ENCODE results near the gene SCGB1C1.
"Not testable (repeated sequence)": the region's sequence is repeated elsewhere in the genome, so short reads cannot be mapped to it uniquely, and the experiment has no call there.

The SCGB1C1 gene

DNA sequence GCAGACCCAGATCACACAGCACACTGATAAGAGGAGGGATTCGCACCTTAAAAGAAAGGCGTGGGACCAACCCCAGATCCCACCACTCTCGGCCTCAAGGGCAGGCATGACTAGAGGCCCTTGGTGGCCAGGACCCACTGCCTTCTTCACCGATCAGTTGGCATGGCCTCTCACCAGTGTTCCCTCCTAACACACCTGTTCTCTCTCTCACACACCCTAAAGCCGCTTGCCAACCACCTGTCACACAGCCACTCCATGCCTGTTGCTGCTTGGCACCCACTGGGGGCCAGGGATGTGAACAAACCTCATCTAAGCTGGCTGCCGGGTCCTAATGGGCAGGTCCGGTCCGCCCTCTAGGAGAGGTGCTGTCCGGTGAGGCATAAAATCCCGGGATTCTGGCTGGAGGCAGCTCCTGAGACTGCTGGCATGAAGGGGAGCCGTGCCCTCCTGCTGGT is at the start of gene SCGB1C1:
TSS of gene SCGB1C1 (plus strand) at position 405 of the 455 bp plus-strand sequence. CDS start at position 427, 22 bp downstream.
- not testable (repeated sequence) for DNase-seq (ENCODE audit: low spot score)

DNA sequence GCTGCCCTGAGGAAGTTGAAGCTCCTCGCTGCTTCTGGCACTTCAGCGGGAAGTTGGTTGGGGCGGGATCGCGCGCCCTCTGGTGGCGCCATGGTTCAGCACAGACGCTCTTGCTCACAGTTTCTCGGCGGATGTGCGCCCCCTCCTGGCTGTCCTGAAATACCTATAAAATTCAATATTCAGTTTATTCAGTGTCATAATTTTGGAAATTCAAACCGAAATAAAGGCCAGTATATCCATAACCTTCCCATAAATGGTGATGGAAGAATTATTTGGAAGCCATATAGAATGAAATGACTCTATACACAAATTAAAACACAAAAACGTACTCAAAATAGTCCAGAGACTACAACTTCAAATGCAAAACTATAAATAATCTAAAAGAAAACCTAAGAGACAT is 12.6 kb upstream of the SCGB1C1 start:
- not testable (repeated sequence) for DNase-seq (ENCODE audit: low spot score)

- not testable (repeated sequence) for DNase-seq (ENCODE audit: low spot score)
Measured at GRCh38 chr11:189200-189783, 3.6 kb upstream of the SCGB1C1 start.

DNA sequence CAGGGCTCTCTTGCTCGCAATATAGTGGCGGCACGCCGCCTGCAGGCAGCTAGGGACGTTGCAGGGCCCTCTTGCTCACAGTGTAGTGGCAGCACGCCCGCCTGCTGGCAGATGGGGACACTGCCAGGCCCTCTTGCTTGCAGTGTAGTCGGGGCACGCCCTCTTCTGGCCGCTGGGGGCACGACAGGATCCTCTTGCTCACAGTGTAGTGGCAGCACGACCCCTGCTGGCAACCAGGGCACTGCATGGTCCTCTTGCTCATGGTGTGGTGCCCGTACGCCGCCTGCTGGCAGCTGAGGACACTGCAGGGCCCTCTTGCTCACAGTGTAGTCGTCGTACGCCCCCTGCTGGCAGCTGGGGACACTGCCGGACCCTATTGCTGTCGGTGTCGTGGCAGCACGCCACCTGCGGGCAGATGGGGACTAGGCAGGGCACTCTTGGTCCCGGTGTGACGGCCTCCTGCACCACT is 3.0 kb upstream of the SCGB1C1 start:
- not testable (repeated sequence) for DNase-seq (ENCODE audit: low spot score)

- DNase-seq (ENCODE audit: low spot score) = not testable (repeated sequence)
Measured at GRCh38 chr11:190546-190945, 2.3 kb upstream of the SCGB1C1 start.

DNA sequence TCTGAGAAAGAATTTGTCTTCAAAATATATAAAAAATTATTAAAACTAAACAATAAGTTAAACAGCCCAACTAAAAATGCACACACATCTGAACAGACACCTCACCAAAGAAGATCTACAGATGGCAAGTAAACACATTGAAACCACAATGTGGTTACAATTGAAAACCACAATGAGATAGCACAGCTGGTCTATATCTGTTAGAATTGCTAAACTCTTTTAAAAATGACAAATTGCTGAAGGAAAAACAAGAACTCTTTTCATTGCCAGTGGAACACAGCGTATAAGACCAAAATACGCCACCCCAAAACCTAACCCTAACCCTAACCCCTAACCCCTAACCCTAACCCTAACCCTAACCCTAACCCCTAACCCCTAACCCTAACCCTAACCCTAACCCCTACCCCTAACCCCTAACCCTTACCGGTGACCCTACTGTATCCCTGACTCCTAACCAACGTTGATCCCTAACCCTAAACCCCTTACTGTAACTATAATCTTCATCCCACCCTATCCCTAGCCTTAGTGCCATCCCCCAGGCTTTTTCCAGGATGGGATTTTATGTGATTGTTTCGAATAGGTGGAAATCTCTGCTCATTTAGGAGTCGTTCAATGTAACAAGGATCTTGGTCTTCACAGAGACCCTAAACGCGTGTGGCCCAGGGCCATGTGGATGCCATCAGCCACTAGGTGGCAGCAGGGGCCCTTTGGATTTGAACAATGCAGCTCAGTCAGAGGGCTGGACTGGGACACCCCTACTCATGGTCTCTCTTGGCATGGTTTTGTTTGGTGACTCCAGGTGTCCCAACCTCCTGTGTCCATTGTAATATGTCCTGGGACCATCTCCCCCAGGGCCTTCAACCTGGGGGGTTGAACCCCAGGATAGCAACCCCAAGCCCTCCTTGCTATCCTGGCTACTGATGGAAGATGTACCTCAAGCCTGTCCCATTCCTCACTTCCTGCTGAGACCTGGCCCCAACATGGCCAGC is 1.1 kb upstream of the SCGB1C1 start:
- not testable (repeated sequence) for DNase-seq (ENCODE audit: low spot score)

DNA sequence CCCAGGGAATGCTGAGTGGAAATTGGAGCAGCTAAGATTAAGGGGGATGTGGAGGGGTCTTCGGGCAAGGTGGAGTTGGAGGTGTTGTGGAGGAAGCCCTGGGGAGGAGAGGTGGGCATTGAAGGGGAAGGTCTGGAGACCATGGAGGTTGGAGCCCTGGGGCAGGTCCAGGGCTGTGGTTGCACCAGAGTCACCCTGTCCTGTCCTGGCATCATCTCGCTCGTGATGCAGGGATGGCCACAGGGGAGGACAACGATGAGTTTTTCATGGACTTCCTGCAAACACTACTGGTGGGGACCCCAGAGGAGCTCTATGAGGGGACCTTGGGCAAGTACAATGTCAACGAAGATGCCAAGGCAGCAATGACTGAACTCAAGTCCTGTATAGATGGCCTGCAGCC is 603 bp downstream of the SCGB1C1 start:
- not testable (repeated sequence) for DNase-seq (ENCODE audit: low spot score)

DNA sequence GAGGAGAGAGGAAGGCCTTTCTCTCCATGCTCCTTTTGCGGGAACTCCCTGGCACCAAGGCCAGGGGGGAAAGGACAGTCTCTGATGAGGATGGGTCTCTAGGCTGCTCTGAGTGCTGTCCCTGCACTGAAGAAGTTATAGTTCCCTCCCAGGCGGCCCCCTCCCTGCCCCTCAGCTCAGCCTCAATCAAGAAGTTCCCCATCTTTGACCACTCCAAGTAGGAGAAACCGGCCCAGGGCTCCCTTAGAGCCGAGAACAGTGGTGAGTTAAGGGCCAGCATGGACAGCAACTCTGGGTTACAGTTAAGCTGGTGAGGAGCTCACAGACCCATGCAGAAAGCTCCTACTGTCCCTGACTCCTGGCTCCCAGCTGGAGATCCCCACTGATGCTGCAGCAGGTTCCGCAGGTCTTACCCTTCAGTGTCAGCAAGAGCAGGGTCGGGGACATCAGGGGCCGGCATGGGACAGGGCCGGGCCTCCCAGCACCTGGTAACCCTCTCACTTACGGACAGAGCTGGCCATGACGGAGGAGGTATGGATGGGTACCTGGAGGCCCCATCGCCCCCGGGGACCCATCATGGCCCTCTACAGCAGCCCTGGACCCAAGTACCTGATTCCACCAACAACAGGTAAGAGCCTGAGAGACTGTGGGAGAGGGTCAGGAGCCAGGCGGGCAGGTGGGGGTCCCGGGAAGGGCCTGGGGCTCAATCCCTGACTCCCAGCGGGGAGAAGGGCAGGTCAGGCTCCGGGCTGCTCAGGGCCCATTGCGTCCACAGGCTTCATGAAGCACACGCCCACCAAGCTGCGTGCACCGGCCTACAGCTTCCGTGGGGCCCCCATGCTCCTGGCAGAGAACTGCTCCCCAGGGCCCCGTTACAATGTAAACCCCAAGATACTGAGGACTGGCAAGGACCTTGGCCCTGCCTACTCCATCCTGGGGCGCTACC is 4.2 kb downstream of the SCGB1C1 start:
- no peak for DNase-seq (ENCODE audit: low spot score)

DNA sequence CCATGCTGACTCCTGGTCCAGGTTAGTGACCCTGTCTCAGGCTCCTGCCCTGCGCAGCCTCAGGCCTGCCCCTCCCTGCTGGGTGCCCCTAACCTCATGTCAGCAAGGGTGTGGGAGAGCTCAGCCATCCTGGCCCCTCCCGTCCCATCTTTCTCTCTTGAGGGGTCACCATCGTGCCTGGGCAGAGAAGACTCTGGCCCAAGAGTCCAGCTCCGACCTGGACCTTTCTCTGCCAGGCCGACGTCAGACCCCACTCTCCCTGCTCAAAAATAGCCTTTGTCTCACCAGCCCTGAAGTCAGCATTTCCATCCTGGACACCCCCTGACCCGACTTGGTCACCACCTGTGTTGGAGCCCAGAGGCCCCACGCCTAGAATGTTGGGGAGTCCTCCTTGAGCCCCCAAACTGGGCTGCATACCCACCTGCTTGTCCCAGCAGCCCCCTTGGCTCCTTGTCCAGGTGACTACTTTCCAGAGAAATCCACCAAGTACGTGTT is 4.9 kb downstream of the SCGB1C1 start:
- DNase-seq (ENCODE audit: low spot score) = no peak

DNA sequence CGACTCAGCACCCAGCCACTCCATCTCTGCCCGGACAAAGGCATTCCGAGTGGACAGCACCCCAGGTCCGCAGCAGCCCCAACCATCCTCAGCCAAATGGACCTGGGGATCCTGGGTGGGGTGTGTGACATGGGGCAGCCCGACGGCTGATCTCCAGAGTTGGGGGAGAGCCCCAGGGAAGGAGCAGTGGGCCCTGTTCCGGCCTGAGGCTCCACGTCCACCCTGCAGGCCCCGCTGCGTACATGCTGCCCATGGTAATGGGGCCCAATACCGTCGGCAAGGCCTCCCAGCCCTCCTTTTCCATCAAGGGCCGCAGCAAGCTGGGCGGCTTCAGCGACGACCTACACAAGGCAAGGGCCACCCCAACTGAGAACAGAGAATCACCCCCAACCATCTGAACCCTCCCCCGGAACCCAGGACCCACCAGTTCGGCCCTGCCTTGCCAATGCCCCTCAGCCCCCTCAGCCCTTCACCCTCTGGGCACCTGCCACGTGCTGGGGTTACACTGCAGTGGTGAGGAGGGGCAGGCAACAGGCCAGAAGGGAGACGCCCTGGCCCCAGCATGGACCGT is 5.4 kb downstream of the SCGB1C1 start:
- no peak for DNase-seq (ENCODE audit: low spot score)

DNA sequence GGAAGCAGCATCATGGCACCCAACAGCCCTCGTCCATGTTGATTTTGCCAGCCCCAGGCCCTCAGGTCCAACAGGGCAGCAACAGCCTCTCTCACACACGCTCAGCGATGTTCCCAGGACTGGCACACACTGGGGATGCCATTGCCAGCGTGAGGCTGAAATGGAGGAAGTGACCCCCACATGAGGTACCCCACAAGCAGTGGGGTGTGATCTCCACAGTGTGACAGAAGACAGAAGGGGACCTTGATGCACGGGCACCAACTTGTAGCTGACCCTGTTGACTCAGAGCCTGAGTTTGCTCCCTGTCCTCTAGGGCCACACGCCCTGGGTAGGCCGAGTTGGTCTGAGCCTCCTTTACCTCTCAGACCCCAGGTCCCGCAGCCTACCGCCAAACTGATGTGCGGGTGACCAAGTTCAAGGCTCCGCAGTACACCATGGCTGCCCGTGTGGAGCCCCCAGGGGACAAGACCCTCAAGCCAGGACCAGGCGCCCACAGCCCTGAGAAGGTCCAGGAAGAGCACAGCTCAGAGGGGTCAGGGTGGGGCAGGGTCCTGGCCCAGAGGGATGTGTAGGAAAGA is 6.2 kb downstream of the SCGB1C1 start:
- DNase-seq (ENCODE audit: low spot score) = no peak

- no peak for DNase-seq (ENCODE audit: low spot score)
Measured at GRCh38 chr11:199782-200181, 6.9 kb downstream of the SCGB1C1 start.

DNA sequence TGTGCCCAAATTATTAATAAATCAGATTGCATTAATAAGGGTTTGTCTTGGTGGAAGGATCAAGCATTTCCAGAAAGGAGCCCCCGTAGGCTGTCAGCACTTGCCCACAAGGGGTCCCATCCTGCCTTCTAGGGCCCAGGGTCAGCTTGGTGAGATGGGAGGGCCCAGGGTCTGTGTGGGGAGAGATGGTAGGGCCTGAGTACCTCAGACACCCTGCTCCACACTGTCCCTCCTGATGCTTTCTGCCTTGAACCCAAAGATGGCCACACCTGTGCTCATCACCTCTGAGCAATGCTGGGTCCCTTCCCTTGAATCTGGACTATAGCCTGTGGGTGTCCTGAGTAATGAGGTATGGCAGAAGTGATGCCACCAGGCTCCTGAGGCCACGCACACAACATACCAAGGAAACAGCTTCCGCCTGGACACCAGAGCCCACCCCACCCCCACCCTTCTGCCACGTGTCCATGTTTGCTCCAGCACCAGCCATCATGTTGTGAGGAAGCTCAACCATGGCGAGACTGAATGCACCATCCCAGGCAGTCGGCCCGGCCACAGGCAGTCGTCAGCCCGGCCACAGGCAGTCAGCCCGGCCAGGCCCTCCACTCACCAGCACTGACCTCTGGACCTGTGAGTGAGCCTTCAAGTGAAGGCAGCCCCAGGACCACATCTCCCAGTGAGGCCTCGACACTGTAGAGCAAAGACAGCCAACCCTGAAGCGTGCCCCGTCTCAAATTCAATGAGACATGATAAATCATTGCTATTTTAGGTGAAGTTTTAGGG is 7.5 kb downstream of the SCGB1C1 start:
- no peak for DNase-seq (ENCODE audit: low spot score)

DNA sequence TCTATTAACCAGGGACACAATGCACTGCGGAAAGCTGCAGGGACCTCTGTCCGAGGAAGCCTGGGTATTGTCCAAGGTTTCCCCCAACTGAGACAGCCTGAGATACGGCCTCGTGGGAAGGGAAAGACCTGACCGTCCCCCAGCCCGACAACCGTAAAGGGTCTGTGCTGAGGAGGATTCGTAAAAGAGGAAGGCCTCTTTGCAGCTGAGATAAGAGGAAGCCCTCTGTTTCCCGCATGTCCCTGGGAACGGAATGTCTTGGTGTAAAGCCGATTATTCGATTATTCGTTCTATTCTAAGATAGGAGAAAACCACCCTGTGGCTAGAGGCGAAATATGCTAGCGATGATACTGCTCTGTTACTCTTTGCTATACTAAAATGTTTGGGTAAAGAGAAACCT is 9.1 kb downstream of the SCGB1C1 start:
- DNase-seq (ENCODE audit: low spot score) = no peak

DNA sequence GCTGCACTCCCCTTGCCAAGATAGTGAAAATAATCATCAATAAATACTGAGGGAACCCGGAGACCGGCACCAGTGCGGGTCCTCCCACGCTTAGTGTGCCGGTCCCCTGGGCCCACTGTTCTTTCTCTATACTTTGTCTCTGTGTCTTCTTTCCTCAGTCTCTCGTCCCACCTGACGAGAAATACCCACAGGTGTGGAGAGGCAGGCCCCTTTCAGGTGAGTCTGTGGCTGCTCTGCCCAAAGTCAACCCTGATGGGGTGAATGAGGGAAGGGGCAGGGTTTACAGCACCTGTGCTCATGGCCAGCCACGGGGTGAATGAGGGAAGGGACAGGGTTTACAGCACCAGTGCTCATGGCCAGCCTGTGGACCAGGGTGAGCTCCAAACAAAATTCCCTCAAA is 9.6 kb downstream of the SCGB1C1 start:
- DNase-seq (ENCODE audit: low spot score) = no peak

GRCh38 chr11:203056-203944 is 10.4 kb downstream of the SCGB1C1 start:
- DNase-seq (ENCODE audit: low spot score) = no peak

DNA sequence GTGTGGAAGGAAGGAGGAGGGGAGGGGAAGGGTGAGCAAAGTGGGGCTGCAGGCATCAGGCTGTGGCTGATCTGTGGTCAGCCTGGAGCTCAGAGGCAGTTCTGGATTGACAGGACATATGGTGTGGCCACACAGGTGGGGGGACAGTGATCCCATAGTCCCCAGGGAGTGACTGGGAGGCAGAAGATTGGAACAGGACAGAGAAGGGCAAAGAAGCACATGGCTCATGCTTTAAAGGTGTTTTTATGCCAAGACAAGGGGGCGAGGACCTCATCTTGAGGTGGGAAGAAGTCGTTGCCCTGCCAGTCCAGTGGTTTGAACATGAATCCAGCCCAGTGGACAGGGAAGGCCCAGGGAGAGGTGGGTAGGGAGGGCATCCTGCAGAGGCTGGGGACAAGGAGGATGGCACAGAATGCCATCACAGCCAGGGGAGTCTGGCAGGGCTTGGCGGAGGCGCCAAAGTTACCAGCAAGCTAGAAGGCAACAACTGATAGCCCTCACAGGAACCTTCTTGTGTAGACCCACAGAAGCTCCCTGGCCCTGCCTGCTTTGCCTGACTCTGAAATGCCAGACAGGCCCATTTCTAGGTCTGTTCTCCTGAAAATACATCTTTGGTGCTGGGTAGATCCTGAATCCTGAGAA is 11.2 kb downstream of the SCGB1C1 start:
- no peak for DNase-seq (ENCODE audit: low spot score)

DNA sequence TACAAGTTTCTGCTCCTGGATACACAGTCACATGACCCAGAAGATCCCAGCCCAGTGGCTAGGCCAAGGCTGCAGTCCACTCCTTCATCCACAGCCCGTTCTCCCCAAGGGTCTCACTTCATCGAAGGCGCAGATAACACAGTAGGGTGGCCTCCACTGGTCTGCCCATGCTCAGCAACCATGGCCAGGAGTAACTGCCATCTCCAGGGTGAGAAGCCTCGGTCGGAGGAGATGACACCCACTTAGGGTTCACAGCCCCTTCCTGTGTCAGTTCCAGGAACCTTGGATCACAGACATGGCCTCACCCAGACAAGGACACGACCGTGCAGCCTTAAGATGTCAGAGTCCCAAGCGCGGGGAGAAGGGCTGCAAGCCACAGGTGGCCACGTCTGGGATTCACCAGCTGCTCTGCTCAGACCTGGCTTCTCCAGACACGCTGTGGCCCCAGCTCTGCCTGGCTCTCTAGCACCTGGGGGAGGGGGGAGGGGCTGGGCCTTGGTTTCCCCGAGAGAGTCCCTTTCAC is 11.8 kb downstream of the SCGB1C1 start:
- no peak for DNase-seq (ENCODE audit: low spot score)
